DOHH2 (cell line): ENCODE data around the gene TPM1.

Experiments
- CTCF ChIP-seq: fragments of 200-600 bp; sonication (generic); IDR thresholded peaks from one replicate; pipeline ENCODE4 v1.5.1; 2014; ENCODE audit warnings: antibody characterized with exemption, mild to moderate bottlenecking, low read depth, low read length; ENCODE audit not compliant: poor library complexity, severe bottlenecking
- EZH2phosphoT487 ChIP-seq: fragments of 200-600 bp; sonication (generic); IDR thresholded peaks from 2 replicates; pipeline ENCODE4 v1.6.1; 2017; ENCODE audit warnings: borderline replicate concordance, mild to moderate bottlenecking, antibody characterized with exemption, low read length, moderate library complexity, mixed read lengths

DNA sequence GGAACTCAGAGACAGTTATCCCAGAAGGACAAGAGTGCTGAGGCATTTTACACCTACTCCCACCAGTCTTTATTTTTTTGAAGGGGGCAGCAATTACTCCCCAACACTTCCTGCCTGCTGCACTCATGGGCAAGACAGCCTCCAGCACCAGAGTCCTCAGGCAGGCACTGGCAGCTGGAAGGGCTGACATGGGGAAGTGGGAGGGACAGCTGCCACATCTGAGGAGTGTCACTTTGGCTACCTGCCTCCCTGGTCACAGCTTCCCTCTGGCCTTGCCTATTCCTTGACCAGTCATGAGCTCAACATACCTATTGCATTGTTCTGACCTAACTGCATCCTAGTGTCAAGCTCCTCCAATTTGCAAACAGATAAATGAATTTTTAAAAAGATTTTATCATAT lies 68.9 kb downstream of the TPM1 start:
- TF ChIP-seq EZH2phosphoT487 (no peak), CTCF (no peak)
